HCT116 (cell line): Measurements from ENCODE around the gene NR1I3.

Experiments used
- CTCF ChIP-seq, 3 experiments: fragments of 200-600 bp in 1 of 3; sonication (generic) in 1 of 3; IDR thresholded peaks in 2 of 3; conservative IDR thresholded peaks in 1 of 3; 2 replicates each; pipeline ENCODE4 v1.5.1; 2012 to 2017; ENCODE audit warnings: low read depth in 2 of 3, low read length in 2 of 3, antibody characterized with exemption in 1 of 3, borderline replicate concordance in 1 of 3, control low read depth in 1 of 3, mild to moderate bottlenecking in 1 of 3, mixed read lengths in 1 of 3, mixed run types in 1 of 3, moderate library complexity in 1 of 3; ENCODE audit not compliant: insufficient read depth in 1 of 3
- POLR2A ChIP-seq: IDR thresholded peaks from 2 replicates; pipeline ENCODE4 v1.7.0; 2011; ENCODE audit warnings: borderline replicate concordance; ENCODE audit not compliant: insufficient read depth, insufficient read length; ENCODE audit errors: extremely low read depth
- POLR2AphosphoS5 ChIP-seq: IDR thresholded peaks from 2 replicates; pipeline ENCODE4 v1.6.1; 2011; ENCODE audit warnings: mild to moderate bottlenecking, low read depth, low read length, moderate library complexity
- SIN3A ChIP-seq: IDR thresholded peaks from 2 replicates; pipeline ENCODE4 v1.6.1; 2012; ENCODE audit warnings: low read depth

DNA sequence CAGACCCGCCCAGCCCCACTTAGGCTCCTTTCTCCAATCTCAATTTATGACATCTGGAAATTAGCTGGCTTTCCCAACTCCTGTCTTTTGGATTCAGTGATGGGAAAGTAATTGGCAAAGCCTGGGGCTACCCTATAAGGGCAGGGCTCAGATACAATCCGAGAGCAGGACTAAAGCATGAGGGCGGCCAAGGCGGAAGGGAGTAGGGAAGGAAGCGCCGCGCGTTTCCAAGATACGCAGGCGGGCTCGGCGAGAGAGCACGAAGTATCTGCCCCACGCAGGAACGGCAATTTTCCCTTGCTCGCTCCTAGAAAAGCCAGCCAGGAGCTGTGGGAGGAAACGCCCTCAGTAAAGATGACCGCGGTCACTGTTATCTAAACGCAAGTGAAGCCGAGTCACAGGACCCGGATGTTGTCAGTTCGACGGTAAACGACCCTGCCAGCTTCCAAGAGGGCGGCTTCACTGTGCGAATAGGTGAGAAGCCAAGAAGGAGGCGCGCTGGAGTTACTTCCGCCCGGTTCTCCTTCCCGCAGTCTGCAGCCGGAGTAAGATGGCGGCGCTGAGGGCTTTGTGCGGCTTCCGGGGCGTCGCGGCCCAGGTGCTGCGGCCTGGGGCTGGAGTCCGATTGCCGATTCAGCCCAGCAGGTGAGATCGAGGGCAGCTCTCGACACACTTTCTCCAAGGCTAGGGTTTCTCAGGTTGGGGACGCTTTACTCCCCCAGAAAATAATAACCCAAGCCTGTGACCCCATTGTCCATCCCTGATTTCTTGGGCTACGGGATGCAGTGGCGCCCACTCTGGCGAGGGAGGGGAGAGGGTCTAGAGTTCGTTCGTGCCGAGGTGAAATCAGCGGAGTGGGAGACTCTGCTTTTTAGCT lies 35.9 kb downstream of the NR1I3 start, which contains the start of gene NDUFS2:
- TF ChIP-seq CTCF (IDR thresholded peaks at IDR 0.05 in 2 of 3, conservative IDR thresholded peaks at IDR 0.05 in 1 of 3; ENCODE audit: borderline replicate concordance in 1 of 3, insufficient read depth in 1 of 3, low read depth in 2 of 3, low read length in 2 of 3) (peak in 2 of 3 experiments; percentile 31 to 32; a peak in 2 of 6 replicates), POLR2AphosphoS5 (peak; percentile 95), SIN3A (no peak), POLR2A (peak; percentile 76)
